NCI-H2081 treated with DMSO at 0.1 percent for 48 hours (cell line): ENCODE measurements around the gene IL20RB.

Source experiments
- DNase-seq: peaks from one replicate; lab custom pipeline; 2025; lab: John Stamatoyannopoulos, UW

IL20RB gene

GRCh38 chr3:137039570-137039969 lies 81.8 kb downstream of the IL20RB start:
- no peak for DNase-seq

GRCh38 chr3:137041251-137041650 lies 83.5 kb downstream of the IL20RB start:
- no peak for DNase-seq

- no peak for DNase-seq
These were observed 83.9 kb downstream of the IL20RB start for GRCh38 chr3:137041686-137042085.

- DNase-seq = no peak
These were observed 89.0 kb downstream of the IL20RB start for GRCh38 chr3:137046747-137047146.

GRCh38 chr3:137047240-137047639 lies 89.5 kb downstream of the IL20RB start:
- no peak for DNase-seq

- DNase-seq = no peak
These were observed 92.5 kb downstream of the IL20RB start for GRCh38 chr3:137050281-137050680.

GRCh38 chr3:137052298-137052697 lies 94.5 kb downstream of the IL20RB start:
- no peak for DNase-seq
